Peyer's patch (tissue), 4 donors: Measurements from ENCODE around the gene PIK3R5.
A peak's percentile ranks its signal among the peaks of the same experiment; 100 is the strongest.

Experiments used
- POLR2A ChIP-seq, 2 donors: fragments of 450-650 bp; IDR thresholded peaks; one replicate each; pipeline ENCODE4 v1.5.1; 2017; ENCODE audit warnings: antibody characterized with exemption in 2 of 2, mild to moderate bottlenecking in 2 of 2, moderate library complexity in 2 of 2
- TF ChIP-seq, protein P1 (sequence below), 6 experiments: fragments of 450-650 bp in 4 of 6; fragments of 200-600 bp in 2 of 6; sonication (generic) in 1 of 6; IDR thresholded peaks; one replicate each; pipeline ENCODE4 v1.5.1; 2017 to 2019; ENCODE audit warnings: antibody characterized with exemption in 6 of 6, mild to moderate bottlenecking in 3 of 6, moderate library complexity in 1 of 6

DNA sequence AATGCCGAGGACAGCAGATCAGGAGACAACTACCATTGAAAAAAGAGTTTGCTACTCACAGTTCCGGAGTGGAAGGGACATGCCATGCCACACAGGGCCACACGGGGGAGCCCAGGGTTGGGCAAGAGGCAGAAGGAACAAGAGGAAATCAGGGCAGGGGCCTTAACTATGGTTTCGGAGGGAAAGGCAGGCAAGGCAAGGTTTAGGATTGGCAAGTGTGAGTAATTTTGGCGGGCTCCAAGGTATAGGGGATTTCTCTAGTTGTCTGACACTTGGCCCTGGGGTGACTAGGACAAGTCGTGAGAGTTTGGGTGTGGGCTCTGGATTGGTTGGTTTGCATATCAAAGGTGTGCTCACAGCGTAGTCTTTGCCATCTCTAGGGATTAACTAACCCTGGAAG lies 28.8 kb upstream of the PIK3R5 start:
- TF ChIP-seq, protein P1, sequence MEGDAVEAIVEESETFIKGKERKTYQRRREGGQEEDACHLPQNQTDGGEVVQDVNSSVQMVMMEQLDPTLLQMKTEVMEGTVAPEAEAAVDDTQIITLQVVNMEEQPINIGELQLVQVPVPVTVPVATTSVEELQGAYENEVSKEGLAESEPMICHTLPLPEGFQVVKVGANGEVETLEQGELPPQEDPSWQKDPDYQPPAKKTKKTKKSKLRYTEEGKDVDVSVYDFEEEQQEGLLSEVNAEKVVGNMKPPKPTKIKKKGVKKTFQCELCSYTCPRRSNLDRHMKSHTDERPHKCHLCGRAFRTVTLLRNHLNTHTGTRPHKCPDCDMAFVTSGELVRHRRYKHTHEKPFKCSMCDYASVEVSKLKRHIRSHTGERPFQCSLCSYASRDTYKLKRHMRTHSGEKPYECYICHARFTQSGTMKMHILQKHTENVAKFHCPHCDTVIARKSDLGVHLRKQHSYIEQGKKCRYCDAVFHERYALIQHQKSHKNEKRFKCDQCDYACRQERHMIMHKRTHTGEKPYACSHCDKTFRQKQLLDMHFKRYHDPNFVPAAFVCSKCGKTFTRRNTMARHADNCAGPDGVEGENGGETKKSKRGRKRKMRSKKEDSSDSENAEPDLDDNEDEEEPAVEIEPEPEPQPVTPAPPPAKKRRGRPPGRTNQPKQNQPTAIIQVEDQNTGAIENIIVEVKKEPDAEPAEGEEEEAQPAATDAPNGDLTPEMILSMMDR (IDR thresholded peaks at IDR 0.05) = peak; percentile 45 to 69 (median 62)
- TF ChIP-seq POLR2A (IDR thresholded peaks at IDR 0.05) = no peak
